ENCODE data around the gene VAPB.

DNA sequence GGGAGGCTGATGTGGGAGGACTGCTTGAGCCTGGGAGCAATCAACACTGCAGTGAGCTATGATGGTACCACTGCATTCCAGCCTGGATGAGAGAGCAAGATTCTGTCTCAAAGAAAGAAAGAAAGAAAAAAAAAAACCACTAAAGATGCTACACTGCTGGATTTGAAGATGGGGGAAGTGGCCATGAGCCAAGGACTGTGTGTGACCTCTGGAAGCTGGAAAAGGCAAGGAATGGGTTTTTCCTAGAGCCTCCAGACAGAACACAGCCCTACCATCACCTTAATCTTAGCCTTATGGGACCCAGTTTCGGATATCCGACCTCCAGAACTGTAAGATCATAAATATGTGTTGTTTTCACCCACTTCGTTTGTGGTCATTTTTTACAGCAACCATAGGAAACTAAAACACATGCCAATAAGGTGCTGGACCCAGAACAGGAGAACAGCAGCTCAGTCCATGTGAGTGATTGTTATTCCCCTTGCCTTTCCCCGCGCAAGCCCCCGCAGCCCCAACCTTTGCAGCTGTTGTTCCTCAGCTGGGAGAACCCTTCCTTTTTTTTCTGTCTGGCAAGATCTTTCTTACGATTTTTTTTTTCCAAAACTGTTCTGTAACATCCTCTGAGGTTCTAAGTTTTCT is 11.1 kb upstream of the VAPB start:
- TF ChIP-seq, protein P1, sequence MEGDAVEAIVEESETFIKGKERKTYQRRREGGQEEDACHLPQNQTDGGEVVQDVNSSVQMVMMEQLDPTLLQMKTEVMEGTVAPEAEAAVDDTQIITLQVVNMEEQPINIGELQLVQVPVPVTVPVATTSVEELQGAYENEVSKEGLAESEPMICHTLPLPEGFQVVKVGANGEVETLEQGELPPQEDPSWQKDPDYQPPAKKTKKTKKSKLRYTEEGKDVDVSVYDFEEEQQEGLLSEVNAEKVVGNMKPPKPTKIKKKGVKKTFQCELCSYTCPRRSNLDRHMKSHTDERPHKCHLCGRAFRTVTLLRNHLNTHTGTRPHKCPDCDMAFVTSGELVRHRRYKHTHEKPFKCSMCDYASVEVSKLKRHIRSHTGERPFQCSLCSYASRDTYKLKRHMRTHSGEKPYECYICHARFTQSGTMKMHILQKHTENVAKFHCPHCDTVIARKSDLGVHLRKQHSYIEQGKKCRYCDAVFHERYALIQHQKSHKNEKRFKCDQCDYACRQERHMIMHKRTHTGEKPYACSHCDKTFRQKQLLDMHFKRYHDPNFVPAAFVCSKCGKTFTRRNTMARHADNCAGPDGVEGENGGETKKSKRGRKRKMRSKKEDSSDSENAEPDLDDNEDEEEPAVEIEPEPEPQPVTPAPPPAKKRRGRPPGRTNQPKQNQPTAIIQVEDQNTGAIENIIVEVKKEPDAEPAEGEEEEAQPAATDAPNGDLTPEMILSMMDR (optimal IDR thresholded peaks at IDR 0.05 in 1 of 3, IDR thresholded peaks at IDR 0.05 in 1 of 3, conservative IDR thresholded peaks at IDR 0.05 in 1 of 3; ENCODE audit: extremely low read depth in 1 of 3, insufficient read depth in 2 of 3, low read length in 3 of 3) = no peak
- TF ChIP-seq EZH2 (IDR thresholded peaks at IDR 0.05; ENCODE audit: low read length) = no peak
